GM12801 (cell line): Measurements from ENCODE around the gene PRDM16.

ENCODE experiments used
- CTCF ChIP-seq: IDR thresholded peaks from one replicate; pipeline ENCODE4 v1.5.1; 2011; ENCODE audit warnings: control low read depth; ENCODE audit not compliant: insufficient read length; ENCODE audit errors: extremely low read depth

The PRDM16 gene

DNA sequence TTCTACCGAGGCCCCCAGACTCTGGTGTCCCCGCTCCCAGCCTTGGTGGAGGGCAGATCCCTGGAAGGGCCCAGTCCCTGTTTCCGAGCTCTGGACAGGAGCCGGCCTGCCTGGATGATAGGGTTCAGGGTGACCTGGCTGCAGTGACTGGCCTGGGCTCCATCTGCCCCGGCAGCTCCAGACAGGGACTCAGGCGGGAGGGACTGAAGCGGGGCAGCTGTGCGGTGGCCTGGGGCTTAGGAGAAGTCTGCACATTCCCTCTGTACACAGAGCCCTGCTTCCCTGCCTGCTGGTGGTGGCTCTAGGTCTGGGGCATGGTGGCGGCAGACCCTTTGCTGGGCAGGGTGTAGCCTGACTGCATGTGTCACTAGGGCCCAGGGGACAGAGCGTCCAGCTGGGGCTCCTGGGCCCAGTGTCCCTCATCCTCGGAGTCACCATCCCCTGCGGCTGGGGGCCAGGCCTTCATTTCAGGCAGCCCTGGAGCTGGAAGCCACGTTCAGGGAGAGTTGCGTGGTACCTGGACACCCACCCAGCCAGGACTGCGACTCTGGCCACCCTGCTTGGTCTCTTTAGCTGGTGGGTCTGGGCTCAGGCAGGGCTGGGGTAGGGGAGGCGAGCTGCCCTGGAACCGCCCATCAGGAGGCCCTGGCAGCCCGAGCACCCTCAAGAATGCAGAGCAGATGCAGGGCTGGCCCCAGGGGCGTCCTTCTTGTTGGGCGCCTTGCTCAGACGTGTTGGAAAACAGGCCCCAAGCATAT is 395.1 kb downstream of the PRDM16 start:
- TF ChIP-seq CTCF: no peak

- no peak for TF ChIP-seq CTCF
Measured at GRCh38 chr1:3464649-3465025, 395.6 kb downstream of the PRDM16 start.

DNA sequence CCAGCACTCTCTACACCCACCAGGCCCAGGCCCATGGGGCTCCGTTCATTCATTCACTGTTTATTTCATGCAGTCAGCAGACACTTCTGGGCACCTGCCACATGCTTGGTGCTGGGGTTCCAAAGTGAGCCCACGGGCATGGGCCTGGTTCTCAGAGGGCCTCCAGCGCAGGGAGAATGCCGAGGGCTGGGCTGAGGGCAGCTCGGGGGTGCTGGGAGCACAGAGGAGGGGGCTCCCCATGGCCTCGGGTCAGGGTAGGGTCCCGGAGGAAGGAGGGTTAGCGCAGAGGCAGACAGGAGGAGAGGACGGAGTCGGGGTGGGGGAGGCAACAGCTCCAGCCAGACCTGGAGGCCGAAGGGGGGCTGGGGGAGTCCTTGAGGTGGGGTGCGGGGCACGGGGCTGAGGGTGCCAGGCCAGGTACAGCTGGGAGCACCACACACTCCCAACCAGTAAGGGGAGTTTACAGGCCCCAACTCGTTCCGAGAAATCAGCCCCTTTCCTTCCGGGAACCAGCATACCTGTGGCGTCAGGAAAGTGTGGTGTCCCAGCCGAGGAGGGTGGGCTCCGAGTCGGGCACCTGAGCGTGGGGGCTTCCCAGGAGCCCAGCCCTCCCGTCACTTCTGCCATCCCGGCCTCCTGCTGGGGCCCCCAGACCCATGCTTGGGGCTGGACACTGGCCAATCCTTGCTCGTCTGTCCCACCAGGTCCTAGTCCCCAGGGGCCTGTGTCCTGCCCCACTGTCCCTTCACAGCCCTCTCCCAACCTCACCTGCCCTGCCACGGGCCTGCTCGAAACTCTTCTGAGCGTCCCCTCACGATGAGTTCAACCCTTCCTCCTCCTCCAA is 396.3 kb downstream of the PRDM16 start:
- no peak for TF ChIP-seq CTCF

GRCh38 chr1:3465935-3466321 is 396.9 kb downstream of the PRDM16 start:
- TF ChIP-seq CTCF: no peak

DNA sequence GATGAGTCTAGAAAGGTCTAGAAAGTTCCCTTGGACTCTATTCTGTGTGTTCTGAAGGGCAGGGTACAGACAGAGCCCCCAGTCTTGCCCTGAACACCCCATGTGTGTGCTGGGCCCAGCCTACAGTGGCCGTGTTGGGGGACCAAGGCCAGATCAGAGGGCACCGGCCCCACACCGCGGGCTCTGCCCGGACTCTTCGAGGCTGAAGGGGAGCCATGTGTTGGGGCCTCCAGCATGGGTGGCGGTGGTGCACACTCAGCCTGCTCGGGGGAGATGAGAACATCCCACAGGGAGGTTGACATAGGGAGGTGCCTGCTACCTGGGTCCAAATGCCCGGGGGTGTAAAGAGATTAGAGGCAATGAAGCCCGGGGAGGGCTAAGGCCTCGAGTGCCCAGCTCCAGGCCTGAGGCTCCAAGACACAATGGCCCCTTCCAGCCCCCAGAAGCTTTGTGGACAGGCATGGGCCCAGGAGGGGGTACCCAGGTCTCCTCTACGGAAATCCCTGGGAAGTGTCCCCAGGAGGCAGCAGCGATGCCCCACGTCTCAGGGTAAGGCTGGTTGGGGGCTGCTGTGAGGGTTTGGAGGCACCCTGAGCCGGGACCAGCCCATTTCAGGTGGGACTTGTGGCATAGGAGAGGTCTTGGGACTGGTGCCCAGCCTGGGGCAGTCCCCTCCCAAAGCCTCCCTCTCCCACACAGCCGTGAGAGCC is 397.5 kb downstream of the PRDM16 start:
- TF ChIP-seq CTCF: no peak

DNA sequence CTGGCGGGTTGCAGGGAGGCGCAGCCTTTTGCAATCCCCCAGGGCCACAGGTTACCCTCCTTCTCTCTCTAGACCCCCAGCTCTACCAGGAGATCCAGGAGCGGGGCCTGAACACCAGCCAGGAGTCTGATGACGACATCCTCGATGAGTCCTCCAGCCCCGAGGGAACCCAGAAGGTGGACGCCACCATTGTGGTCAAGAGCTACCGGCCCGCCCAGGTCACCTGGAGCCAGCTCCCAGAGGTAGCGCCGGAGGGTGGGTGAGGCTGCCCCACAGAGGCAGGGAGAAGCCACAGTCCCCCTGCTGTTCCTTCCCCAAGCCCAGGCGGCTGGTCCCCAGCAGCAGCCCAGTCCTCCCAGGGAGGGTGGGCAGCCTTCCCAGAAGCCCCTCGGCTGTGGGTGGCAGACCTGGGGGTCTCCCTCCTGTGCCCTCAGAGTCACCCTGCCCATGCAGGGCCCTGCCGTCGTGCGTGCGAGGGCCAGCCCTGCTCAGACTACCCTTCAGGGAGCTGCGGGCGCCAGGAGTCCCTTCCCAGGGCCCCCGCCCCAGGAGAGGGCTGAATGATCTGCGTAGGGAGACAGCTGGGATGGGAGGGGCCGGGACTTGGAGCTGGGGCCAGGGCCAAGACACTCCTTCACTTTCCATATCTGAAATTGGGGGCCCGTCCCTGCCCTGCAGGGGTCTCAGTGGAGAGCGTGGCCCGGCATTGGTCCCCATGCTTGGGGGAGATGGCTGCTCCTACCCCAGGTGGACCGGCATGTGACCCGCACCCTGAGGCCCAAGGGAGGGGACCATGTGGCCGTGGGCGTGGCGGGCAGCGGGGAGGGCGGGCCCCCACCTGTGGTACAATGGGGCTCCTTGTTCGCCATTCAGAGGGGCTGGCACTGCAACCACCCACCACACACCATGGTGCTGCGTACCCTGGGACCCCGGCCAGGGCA is 398.4 kb downstream of the PRDM16 start:
- TF ChIP-seq CTCF: no peak
